WTC11 (cell line): ENCODE measurements around the gene TOB2. TPM values are rescaled to one million over a fixed set of nuclear protein-coding genes. Genes with fewer than 3 reads are reported as not detected.
"Not testable (repeated sequence)": the region's sequence is repeated elsewhere in the genome, so short reads cannot be mapped to it uniquely, and the experiment has no call there.

ENCODE experiments used
- ATAC-seq: fragments of 200-7000 bp; cut with Tn5 transposase; 2 replicates; pipeline ENCODE4 v1.10.0; 2021; ENCODE audit warnings: mild to moderate bottlenecking, moderate library complexity
- CTCF ChIA-PET: fragments of 300-600 bp; sonication (Branson Sonifier 250); formaldehyde crosslinking; loops from one replicate; lab custom pipeline; 2021; ENCODE audit warnings: antibody characterized with exemption; lab: Charles Lee
- POLR2A ChIA-PET: fragments of 350-600 bp; sonication (Branson Sonifier 250); formaldehyde crosslinking; loops from one replicate; lab custom pipeline; 2021; ENCODE audit warnings: antibody characterized with exemption; lab: Charles Lee
- DNase-seq: peaks from one replicate; pipeline ENCODE4 v3.0.0; 2021; ENCODE audit warnings: low spot score
- H3K27ac Mint-ChIP-seq: 2 replicates; pipeline ENCODE4 v1.8.0; 2021; ENCODE audit warnings: mixed read lengths
- H3K27me3 Mint-ChIP-seq: 2 replicates; pipeline ENCODE4 v1.8.0; 2021; ENCODE audit warnings: low read depth, mild to moderate bottlenecking, moderate library complexity, mixed read lengths
- H3K36me3 Mint-ChIP-seq: 2 replicates; pipeline ENCODE4 v1.8.0; 2021; ENCODE audit warnings: mixed read lengths
- H3K4me1 Mint-ChIP-seq: 2 replicates; pipeline ENCODE4 v1.8.0; 2022; ENCODE audit warnings: mixed read lengths
- H3K4me3 Mint-ChIP-seq: 2 replicates; pipeline ENCODE4 v1.8.0; 2021; ENCODE audit warnings: mild to moderate bottlenecking, moderate library complexity, mixed read lengths
- H3K9me3 Mint-ChIP-seq: 2 replicates; pipeline ENCODE4 v1.8.0; 2021; ENCODE audit warnings: mixed read lengths
- AR ChIP-seq: fragments of 250-450 bp; sonication (Bioruptor Pico); IDR thresholded peaks from 2 replicates; pipeline ENCODE4 v1.9.0; 2021; ENCODE audit warnings: mild to moderate bottlenecking
- ARID4B ChIP-seq: sonication (generic); formaldehyde crosslinking; IDR thresholded peaks from 2 replicates; pipeline ENCODE4 v1.8.0; 2023; ENCODE audit warnings: missing genetic modification reagents, mild to moderate bottlenecking, borderline replicate concordance
- ATF2 ChIP-seq: sonication (generic); formaldehyde crosslinking; IDR thresholded peaks from 2 replicates; pipeline ENCODE4 v1.8.1; 2022; ENCODE audit warnings: low read depth, missing genetic modification reagents, borderline replicate concordance
- CTCF ChIP-seq: fragments of 200-600 bp; IDR thresholded peaks from 2 replicates; pipeline ENCODE4 v1.8.0; 2022; ENCODE audit warnings: antibody characterized with exemption
- FOXP1 ChIP-seq: sonication (generic); formaldehyde crosslinking; IDR thresholded peaks from 2 replicates; pipeline ENCODE4 v1.8.0; 2022; ENCODE audit warnings: missing genetic modification reagents, mild to moderate bottlenecking, moderate library complexity, borderline replicate concordance
- MAX ChIP-seq: sonication (generic); formaldehyde crosslinking; IDR thresholded peaks from 2 replicates; pipeline ENCODE4 v1.8.0; 2022; ENCODE audit warnings: mild to moderate bottlenecking, missing genetic modification reagents
- STAT6 ChIP-seq: sonication (generic); formaldehyde crosslinking; conservative IDR thresholded peaks from 2 replicates; pipeline ENCODE4 v1.8.1; 2023; ENCODE audit warnings: mild to moderate bottlenecking, low read depth, missing genetic modification reagents, moderate library complexity
- TCF7 ChIP-seq: sonication (generic); formaldehyde crosslinking; IDR thresholded peaks from 2 replicates; pipeline ENCODE4 v1.8.0; 2022; ENCODE audit warnings: mild to moderate bottlenecking, low read depth, missing genetic modification reagents, moderate library complexity
- TEAD1 ChIP-seq: sonication (generic); formaldehyde crosslinking; IDR thresholded peaks from 2 replicates; pipeline ENCODE4 v1.8.0; 2022; ENCODE audit warnings: mild to moderate bottlenecking, missing genetic modification reagents
- TEAD4 ChIP-seq: sonication (generic); formaldehyde crosslinking; IDR thresholded peaks from 2 replicates; pipeline ENCODE4 v1.8.0; 2022; ENCODE audit warnings: mild to moderate bottlenecking, missing genetic modification reagents
- ZNF416 ChIP-seq: fragments of 250-450 bp; sonication (Bioruptor Pico); IDR thresholded peaks from 2 replicates; pipeline ENCODE4 v1.9.0; 2021; ENCODE audit warnings: mild to moderate bottlenecking, inconsistent platforms
- ZNF425 ChIP-seq: fragments of 250-450 bp; sonication (Bioruptor Pico); conservative IDR thresholded peaks from 2 replicates; pipeline ENCODE4 v1.9.0; 2021; ENCODE audit warnings: mild to moderate bottlenecking
- total RNA-seq: library from RNA; stranded (reverse); gene quantifications from 3 replicates; pipeline ENCODE4 v1.2.3, GENCODE V29; 2021

TOB2 gene
- total RNA-seq, 1 experiment from 2014 or later = 46.6 TPM

- no peaks in the 10 kb centered on the region for H3K9me3 Mint-ChIP-seq
- peak overlapping the region; percentile 63; the same call in 1 of the 2 replicates for H3K27ac Mint-ChIP-seq
- H3K4me3 Mint-ChIP-seq = no peak overlapping the region
- TF ChIP-seq TEAD4 (CRISPR knock-in tag) (peak; percentile 48; the same call in 1 of the 2 replicates), FOXP1 (CRISPR knock-in tag) (no peak), TCF7 (CRISPR knock-in tag) (no peak), ARID4B (CRISPR knock-in tag) (0 out of 2 replicates have a peak, but pooled peaks have one; percentile 29), TEAD1 (CRISPR knock-in tag) (peak; percentile 64; the same call in 1 of the 2 replicates), MAX (CRISPR knock-in tag) (peak; percentile 49; the same call in 1 of the 2 replicates), STAT6 (CRISPR knock-in tag) (no peak), AR (CRISPR knock-in tag) (no peak), ZNF425 (no peak), ZNF416 (CRISPR knock-in tag) (no peak), ATF2 (CRISPR knock-in tag) (no peak), CTCF (peak; percentile 85)
- no peaks in the 10 kb centered on the region for H3K27me3 Mint-ChIP-seq
- ChIA-PET POLR2A (interaction anchor here (0.6 to 2.1 kb wide), 7 partner anchors 23 to 194 kb away, joined by 3 to 10 read pairs (median 3); partner anchors contain the start of genes PHF5A, TEF and TOB2), CTCF (interaction anchor here (0.5 to 4.6 kb wide), 57 partner anchors 10 to 546 kb away, joined by 3 to 110 read pairs (median 8); partner anchors contain the start of genes ACO2, CSDC2, DESI1 and PHF5A)
- DNase-seq = peak; percentile 88
- ATAC-seq = peak; percentile 97
- H3K36me3 Mint-ChIP-seq = no peaks in the 10 kb centered on the region
- H3K4me1 Mint-ChIP-seq = peaks cover 2% of the 10 kb centered on the region; the same call in 1 of the 2 replicates
Measured at GRCh38 chr22:41403532-41404318, 42.9 kb downstream of the TOB2 start.

GRCh38 chr22:41402851-41403250 lies 43.8 kb downstream of the TOB2 start:
- H3K4me3 Mint-ChIP-seq, H3K4me1 Mint-ChIP-seq, ATAC-seq, H3K9me3 Mint-ChIP-seq, H3K36me3 Mint-ChIP-seq, H3K27ac Mint-ChIP-seq, DNase-seq, H3K27me3 Mint-ChIP-seq: not testable (repeated sequence)
- ChIA-PET POLR2A (interaction anchor here (2.1 kb wide), 1 partner anchor 44 kb away, joined by 10 read pairs; the partner anchor contains the start of gene TOB2), CTCF (interaction anchor here (0.6 to 4.6 kb wide), 18 partner anchors 21 to 545 kb away, joined by 3 to 110 read pairs (median 11); partner anchors contain the start of genes CSDC2 and TEF)
